ENCODE measurements around the gene LTK.
A peak's percentile ranks its signal among the peaks of the same experiment; 100 is the strongest.

Gene LTK

GRCh38 chr15:41491889-41492288 is 21.7 kb downstream of the LTK start:
- POLR2A ChIA-PET (ENCODE audit: low non-redundant PET), result no interaction called here
- H3K27ac ChIP-seq, result no peak overlapping the region
- DNase-seq (ENCODE audit: low spot score), result no peak
- no peak for TF ChIP-seq CTCF (conservative IDR thresholded peaks at IDR 0.05; ENCODE audit: low read depth)
- CTCF ChIA-PET, result no interaction called here

- POLR2A ChIA-PET (ENCODE audit: low non-redundant PET), result no interaction called here
- CTCF ChIA-PET, result interaction anchor here (0.6 kb wide), 1 partner anchor 285 kb away, joined by 4 read pairs; no protein-coding TSS in a partner anchor
- H3K27ac ChIP-seq, result peak overlapping the region; percentile 64
- peak; percentile 94 for DNase-seq (ENCODE audit: low spot score)
- no peak for TF ChIP-seq CTCF (conservative IDR thresholded peaks at IDR 0.05; ENCODE audit: low read depth)
Measured at GRCh38 chr15:41490355-41490754, 23.3 kb downstream of the LTK start.

GRCh38 chr15:41489641-41490040 is 24.0 kb downstream of the LTK start:
- TF ChIP-seq CTCF (conservative IDR thresholded peaks at IDR 0.05; ENCODE audit: low read depth), result no peak

GRCh38 chr15:41487802-41488201 is 25.8 kb downstream of the LTK start:
- CTCF ChIA-PET, result no interaction called here
- POLR2A ChIA-PET (ENCODE audit: low non-redundant PET), result no interaction called here
- no peak for DNase-seq (ENCODE audit: low spot score)
- no peak for TF ChIP-seq CTCF (conservative IDR thresholded peaks at IDR 0.05; ENCODE audit: low read depth)
- peak overlapping the region; percentile 6; the same call in 1 of the 2 replicates for H3K27ac ChIP-seq

More at GRCh38 chr15:41489641-41490040, 24.0 kb downstream of the LTK start:
- CTCF ChIA-PET, result no interaction called here
- POLR2A ChIA-PET (ENCODE audit: low non-redundant PET), result no interaction called here
- no peak for DNase-seq (ENCODE audit: low spot score)
- peak overlapping the region; percentile 64 for H3K27ac ChIP-seq

GRCh38 chr15:41487381-41487780 is 26.2 kb downstream of the LTK start:
- CTCF ChIA-PET, result no interaction called here
- peak overlapping the region; percentile 6; the same call in 1 of the 2 replicates for H3K27ac ChIP-seq
- no peak for DNase-seq (ENCODE audit: low spot score)
- no peak for TF ChIP-seq CTCF (conservative IDR thresholded peaks at IDR 0.05; ENCODE audit: low read depth)
- POLR2A ChIA-PET (ENCODE audit: low non-redundant PET), result no interaction called here

GRCh38 chr15:41486286-41486685 is 27.3 kb downstream of the LTK start:
- TF ChIP-seq CTCF (conservative IDR thresholded peaks at IDR 0.05; ENCODE audit: low read depth), result no peak
- ChIA-PET CTCF (no interaction called here), POLR2A (ENCODE audit: low non-redundant PET) (no interaction called here)
- no peak for DNase-seq (ENCODE audit: low spot score)
- H3K27ac ChIP-seq, result no peak overlapping the region

Measured in RWPE1 (cell line).